HepG2 (cell line): ENCODE measurements around the gene PDE3A. TPM values are rescaled to one million over a fixed set of nuclear protein-coding genes. Genes with fewer than 3 reads are reported as not detected.

Source experiments
- ATAC-seq: fragments of 200-7000 bp; cut with Tn5 transposase; 3 replicates; pipeline ENCODE4 v1.9.1; 2020; ENCODE audit warnings: mild to moderate bottlenecking, moderate library complexity
- BruUV-seq: library from RNA; stranded (reverse); fragments of 400-500 nt; replicated peaks from 2 replicates; lab custom pipeline; 2021; lab: Mats Ljungman, UMichigan
- CTCF ChIA-PET: fragments of 300-600 bp; formaldehyde crosslinking; extraction: SDS; loops from one replicate; lab custom pipeline; 2021; ENCODE audit warnings: low total read pairs, inconsistent platforms, low intra/inter-chr PET ratio; lab: Yijun Ruan, JAX
- POLR2A ChIA-PET: fragments of 350-600 bp; sonication (Branson Sonifier 250); formaldehyde crosslinking; loops from one replicate; lab custom pipeline; 2020; ENCODE audit warnings: antibody characterized with exemption, inconsistent platforms; lab: Yijun Ruan, JAX
- DNase-seq: peaks from one replicate; pipeline ENCODE4 v3.0.0-alpha.2; 2015; ENCODE audit warnings: low spot score
- FAIRE-seq: peaks from 3 replicates; lab custom pipeline; 2011; peaks lifted over from hg19 to GRCh38; lab: Jason Lieb, UNC
- H2AFZ ChIP-seq: one replicate; pipeline ENCODE4 v1.6.1; 2011; ENCODE audit warnings: low read length, inconsistent platforms
- H3K27ac ChIP-seq: fragments of 300-600 bp; 3 replicates; pipeline ENCODE4 v1.8.0; 2011; ENCODE audit warnings: mixed run types, mild to moderate bottlenecking, mixed read lengths, low read length, inconsistent platforms; ENCODE audit not compliant: insufficient read depth; ENCODE audit errors: extremely low read length
- H3K27me3 ChIP-seq, 2 experiments: fragments of 200-600 bp in 1 of 2; 2 replicates in 1 of 2; 3 replicates in 1 of 2; pipeline versions ENCODE4 v1.6.0 to v1.8.0; 2011; ENCODE audit warnings: low read length in 2 of 2, mild to moderate bottlenecking in 2 of 2, moderate library complexity in 2 of 2, inconsistent platforms in 1 of 2; ENCODE audit not compliant: insufficient read depth in 2 of 2, control insufficient read depth in 1 of 2
- H3K36me3 ChIP-seq, 2 experiments: fragments of 200-600 bp in 1 of 2; replicated peaks in 1 of 2; 2 replicates in 1 of 2; 3 replicates in 1 of 2; pipeline versions ENCODE4 v1.5.1 to v1.8.0; 2011; ENCODE audit warnings: low read length in 2 of 2, inconsistent platforms in 1 of 2; ENCODE audit not compliant: insufficient read depth in 2 of 2, control insufficient read depth in 1 of 2
- H3K4me1 ChIP-seq: 2 replicates; pipeline ENCODE4 v1.5.1; 2012; ENCODE audit warnings: low read length, inconsistent platforms; ENCODE audit not compliant: insufficient read depth
- H3K4me2 ChIP-seq: 2 replicates; pipeline ENCODE4 v1.6.0; 2011; ENCODE audit warnings: low read depth, low read length, inconsistent platforms
- H3K4me3 ChIP-seq, 3 experiments: fragments of 200-600 bp in 1 of 3; sonication (generic), shearing (Covaris generic) in 1 of 3; replicated peaks in 1 of 3; 2 replicates each; pipeline ENCODE4 v1.5.1; 2011 to 2016; ENCODE audit warnings: low read length in 3 of 3, inconsistent platforms in 2 of 3, low read depth in 2 of 3, mild to moderate bottlenecking in 2 of 3, control low read depth in 1 of 3, mixed read lengths in 1 of 3; ENCODE audit not compliant: insufficient read depth in 1 of 3
- H3K79me2 ChIP-seq: one replicate; pipeline ENCODE4 v1.6.1; 2011; ENCODE audit warnings: low read length, inconsistent platforms; ENCODE audit not compliant: insufficient read depth
- H3K9ac ChIP-seq: 2 replicates; pipeline ENCODE4 v1.6.0; 2011; ENCODE audit warnings: mild to moderate bottlenecking, low read depth, low read length, inconsistent platforms; ENCODE audit not compliant: insufficient read depth
- H3K9me3 ChIP-seq: 2 replicates; pipeline ENCODE4 v1.5.1; 2012; ENCODE audit warnings: mild to moderate bottlenecking, low read length
- H4K20me1 ChIP-seq: 2 replicates; pipeline ENCODE4 v1.6.0; 2011; ENCODE audit warnings: inconsistent platforms, mild to moderate bottlenecking, low read length, moderate library complexity; ENCODE audit not compliant: insufficient read depth
- CCDC6 ChIP-seq: sonication (generic); formaldehyde crosslinking; IDR thresholded peaks from 2 replicates; pipeline ENCODE4 v1.8.1; 2022; ENCODE audit warnings: mild to moderate bottlenecking, missing genetic modification reagents, moderate library complexity
- ELF4 ChIP-seq: sonication (generic); formaldehyde crosslinking; IDR thresholded peaks from 2 replicates; pipeline ENCODE4 v1.5.0; 2020; ENCODE audit warnings: missing genetic modification reagents, mild to moderate bottlenecking, moderate library complexity, borderline replicate concordance
- HDAC2 ChIP-seq: sonication (generic); formaldehyde crosslinking; IDR thresholded peaks from 2 replicates; pipeline ENCODE4 v1.4.0; 2020; ENCODE audit warnings: missing genetic modification reagents
- HIVEP1 ChIP-seq: sonication (generic); formaldehyde crosslinking; IDR thresholded peaks from 2 replicates; pipeline ENCODE4 v1.4.0; 2020; ENCODE audit warnings: mild to moderate bottlenecking, missing genetic modification reagents
- HNRNPH1 ChIP-seq: fragments of 200-400 bp; formaldehyde crosslinking; optimal IDR thresholded peaks from 2 replicates; pipeline ENCODE3; 2017; ENCODE audit warnings: mild to moderate bottlenecking, low read depth, low read length
- KDM6A ChIP-seq: IDR thresholded peaks from 2 replicates; pipeline ENCODE4 v1.6.1; 2016; ENCODE audit warnings: low read depth
- MTA1 ChIP-seq: sonication (generic); formaldehyde crosslinking; IDR thresholded peaks from 2 replicates; pipeline ENCODE4 v1.4.0; 2020; ENCODE audit warnings: missing genetic modification reagents, mild to moderate bottlenecking, borderline replicate concordance
- NFE2L1 ChIP-seq: sonication (generic); formaldehyde crosslinking; IDR thresholded peaks from 2 replicates; pipeline ENCODE4 v1.4.0; 2020; ENCODE audit warnings: missing genetic modification reagents, mild to moderate bottlenecking, borderline replicate concordance
- NONO ChIP-seq, 2 experiments: fragments of 450-650 bp in 1 of 2; sonication (generic) in 1 of 2; formaldehyde crosslinking in 1 of 2; IDR thresholded peaks in 1 of 2; conservative IDR thresholded peaks in 1 of 2; 2 replicates each; pipeline versions ENCODE4 v1.6.1 to v1.8.0; 2017 to 2022; ENCODE audit warnings: mild to moderate bottlenecking in 1 of 2, missing genetic modification reagents in 1 of 2, moderate library complexity in 1 of 2
- NR2C2 ChIP-seq: sonication (generic); formaldehyde crosslinking; IDR thresholded peaks from 2 replicates; pipeline ENCODE4 v1.4.0; 2020; ENCODE audit warnings: missing genetic modification reagents, mild to moderate bottlenecking, moderate library complexity, borderline replicate concordance
- SPEN ChIP-seq: sonication (generic); formaldehyde crosslinking; IDR thresholded peaks from 2 replicates; pipeline ENCODE4 v1.5.1; 2020; ENCODE audit warnings: low read depth, mild to moderate bottlenecking, missing genetic modification reagents
- TEAD3 ChIP-seq: optimal IDR thresholded peaks from 2 replicates; pipeline ENCODE3; 2016; ENCODE audit warnings: borderline replicate concordance
- ZNF180 ChIP-seq: sonication (generic); formaldehyde crosslinking; IDR thresholded peaks from 2 replicates; pipeline ENCODE4 v1.4.0; 2020; ENCODE audit warnings: low read depth, missing genetic modification reagents, borderline replicate concordance
- ZNF20 ChIP-seq: sonication (generic); formaldehyde crosslinking; IDR thresholded peaks from 2 replicates; pipeline ENCODE4 v1.4.0; 2020; ENCODE audit warnings: mild to moderate bottlenecking, moderate library complexity, missing genetic modification reagents
- ZNF337 ChIP-seq: sonication (generic); formaldehyde crosslinking; IDR thresholded peaks from 2 replicates; pipeline ENCODE4 v1.5.1; 2020; ENCODE audit warnings: missing genetic modification reagents, low read depth, mild to moderate bottlenecking, borderline replicate concordance
- ZNF468 ChIP-seq: sonication (generic); formaldehyde crosslinking; IDR thresholded peaks from 2 replicates; pipeline ENCODE4 v1.8.0; 2022; ENCODE audit warnings: mild to moderate bottlenecking, moderate library complexity, missing genetic modification reagents
- ZNF772 ChIP-seq: sonication (generic); formaldehyde crosslinking; IDR thresholded peaks from 2 replicates; pipeline ENCODE4 v1.5.0; 2020; ENCODE audit warnings: mild to moderate bottlenecking, missing genetic modification reagents
- WGBS: methylation state at CpG from one replicate; pipeline ENCODE4 v1.1.6; 2017; ENCODE audit warnings: low lambda C conversion rate; 5-methylcytosine and 5-hydroxymethylcytosine counted together
- in situ Hi-C: cut with HindIII; loops from 2 replicates; pipeline ENCODE4 v1.10.0; 2017; ENCODE audit warnings: low pct_unique_long_range_greater_than_20kb; ENCODE audit not compliant: extremely low pct_ligation_motif_present
- intact Hi-C: fragments of 100-400 bp; cut with micrococcal nuclease; formaldehyde crosslinking; loops from one replicate; pipeline ENCODE4 v1.10.0; 2022; ENCODE audit not compliant: unreplicated experiment
- polyA plus RNA-seq, 8 experiments: library from polyadenylated mRNA; depleted of rRNA in 3 of 8; stranded (reverse) in 7 of 8; unstranded in 1 of 8; fragments of >200 nt; fragmentation: Illumina TruSeq in 4 of 8; extraction: Trizol in 4 of 8; gene quantifications; 2 replicates each; pipeline versions ENCODE4 v1.2.1 to v1.2.3, GENCODE V29; 2011 to 2016; ENCODE audit warnings: low read depth in 4 of 8, missing spikeins in 1 of 8, mixed read lengths in 1 of 8; ENCODE audit not compliant: insufficient read depth in 1 of 8
- total RNA-seq, 5 experiments: library from RNA; depleted of rRNA; stranded (reverse); fragments of >200 nt; fragmentation: Illumina TruSeq; extraction: Trizol; gene quantifications; 2 replicates each; pipeline ENCODE4 v1.2.3, GENCODE V29; 2016; ENCODE audit warnings: low read depth in 1 of 5
- TF ChIP-seq, protein P1 (sequence below): sonication (generic); formaldehyde crosslinking; IDR thresholded peaks from 2 replicates; pipeline ENCODE4 v1.8.1; 2023; ENCODE audit warnings: mild to moderate bottlenecking, missing genetic modification reagents
- TF ChIP-seq, protein P2 (sequence below): IDR thresholded peaks from 2 replicates; pipeline ENCODE4 v1.6.1; 2016; ENCODE audit warnings: missing compliant biosample characterization, missing genetic modification reagents, borderline replicate concordance
- TF ChIP-seq, protein P3 (sequence below): sonication (generic); formaldehyde crosslinking; IDR thresholded peaks from 2 replicates; pipeline ENCODE4 v1.8.0; 2022; ENCODE audit warnings: missing genetic modification reagents, mild to moderate bottlenecking, borderline replicate concordance

PDE3A gene
- total and polyA plus RNA-seq, 2 of the 13 experiments (the other 11 are each of a cell fraction or from before 2014, with no cell fraction given): 0.77 to 1.5 TPM

DNA sequence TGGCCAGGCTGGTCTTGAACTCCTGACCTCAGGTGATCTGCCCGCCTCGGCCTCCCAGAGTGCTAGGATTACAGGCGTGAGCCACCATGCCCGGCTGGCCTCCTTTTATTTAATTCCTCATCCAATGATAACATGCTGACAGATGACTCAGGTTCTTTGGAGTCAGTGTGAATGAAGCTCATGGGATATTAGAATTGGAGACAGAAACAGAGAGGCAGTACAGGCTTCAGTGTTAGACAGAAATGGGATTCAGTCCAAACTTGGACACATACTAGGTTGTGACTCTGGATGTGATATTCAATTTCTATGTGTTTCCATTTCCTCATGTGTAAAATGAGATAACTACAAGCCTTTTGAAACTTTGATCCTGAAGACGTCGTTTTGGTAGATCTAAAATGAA, 47.3 kb downstream of the PDE3A start:
- in situ Hi-C loops: no loop called here
- TF ChIP-seq NR2C2 (CRISPR knock-in tag) (no peak), TEAD3 (CRISPR knock-in tag) (no peak), ZNF337 (CRISPR knock-in tag) (no peak), NFE2L1 (CRISPR knock-in tag) (no peak), HNRNPH1 (no peak), MTA1 (CRISPR knock-in tag) (no peak), ZNF468 (CRISPR knock-in tag) (no peak), ZNF180 (CRISPR knock-in tag) (no peak), SPEN (CRISPR knock-in tag) (no peak), ZNF20 (CRISPR knock-in tag) (no peak), HDAC2 (CRISPR knock-in tag) (no peak), NONO (IDR thresholded peaks at IDR 0.05) (no peak), NONO (CRISPR knock-in tag; conservative IDR thresholded peaks at IDR 0.05) (no peak), ELF4 (CRISPR knock-in tag) (no peak), CCDC6 (CRISPR knock-in tag) (no peak), ZNF772 (no peak), HIVEP1 (CRISPR knock-in tag) (no peak), KDM6A (CRISPR knock-in tag) (no peak)
- TF ChIP-seq, protein P1, sequence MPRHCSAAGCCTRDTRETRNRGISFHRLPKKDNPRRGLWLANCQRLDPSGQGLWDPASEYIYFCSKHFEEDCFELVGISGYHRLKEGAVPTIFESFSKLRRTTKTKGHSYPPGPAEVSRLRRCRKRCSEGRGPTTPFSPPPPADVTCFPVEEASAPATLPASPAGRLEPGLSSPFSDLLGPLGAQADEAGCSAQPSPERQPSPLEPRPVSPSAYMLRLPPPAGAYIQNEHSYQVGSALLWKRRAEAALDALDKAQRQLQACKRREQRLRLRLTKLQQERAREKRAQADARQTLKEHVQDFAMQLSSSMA: no peak
- TF ChIP-seq, protein P2, sequence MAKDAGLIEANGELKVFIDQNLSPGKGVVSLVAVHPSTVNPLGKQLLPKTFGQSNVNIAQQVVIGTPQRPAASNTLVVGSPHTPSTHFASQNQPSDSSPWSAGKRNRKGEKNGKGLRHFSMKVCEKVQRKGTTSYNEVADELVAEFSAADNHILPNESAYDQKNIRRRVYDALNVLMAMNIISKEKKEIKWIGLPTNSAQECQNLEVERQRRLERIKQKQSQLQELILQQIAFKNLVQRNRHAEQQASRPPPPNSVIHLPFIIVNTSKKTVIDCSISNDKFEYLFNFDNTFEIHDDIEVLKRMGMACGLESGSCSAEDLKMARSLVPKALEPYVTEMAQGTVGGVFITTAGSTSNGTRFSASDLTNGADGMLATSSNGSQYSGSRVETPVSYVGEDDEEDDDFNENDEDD (CRISPR knock-in tag): no peak
- TF ChIP-seq, protein P3, sequence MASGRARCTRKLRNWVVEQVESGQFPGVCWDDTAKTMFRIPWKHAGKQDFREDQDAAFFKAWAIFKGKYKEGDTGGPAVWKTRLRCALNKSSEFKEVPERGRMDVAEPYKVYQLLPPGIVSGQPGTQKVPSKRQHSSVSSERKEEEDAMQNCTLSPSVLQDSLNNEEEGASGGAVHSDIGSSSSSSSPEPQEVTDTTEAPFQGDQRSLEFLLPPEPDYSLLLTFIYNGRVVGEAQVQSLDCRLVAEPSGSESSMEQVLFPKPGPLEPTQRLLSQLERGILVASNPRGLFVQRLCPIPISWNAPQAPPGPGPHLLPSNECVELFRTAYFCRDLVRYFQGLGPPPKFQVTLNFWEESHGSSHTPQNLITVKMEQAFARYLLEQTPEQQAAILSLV (CRISPR knock-in tag): no peak
- TF ChIP-seq, all 625 proteins: peak for 0
- Histone ChIP-seq H3K9ac (no peak overlapping the region), H3K9me3 (no peaks in the 10 kb centered on the region), H3K79me2 (no peaks in the 10 kb centered on the region), H3K36me3 (no peaks in the 10 kb centered on the region), H3K4me1 (no peaks in the 10 kb centered on the region), H3K4me2 (no peak overlapping the region), H4K20me1 (no peaks in the 10 kb centered on the region), H3K27me3 (no peaks in the 10 kb centered on the region), H3K4me3 (no peak overlapping the region), H2AFZ (no peak overlapping the region), H3K27ac (no peak overlapping the region)
- intact Hi-C loops: no loop called here
- ATAC-seq (no peak), FAIRE-seq (no peak), DNase-seq (no peak)
- CTCF ChIA-PET: no interaction called here
- WGBS: 9% methylated on average over 6 of the region's 6 CpGs
- POLR2A ChIA-PET: no interaction called here
- no TSS peak for BruUV-seq
